ENCODE measurements around the gene TRPM3. TPM values are rescaled to one million over a fixed set of nuclear protein-coding genes. Genes with fewer than 3 reads are reported as not detected.

TRPM3 gene
- total and polyA plus RNA-seq, 2 of the 8 experiments (the other 6 are each of a cell fraction or from before 2014, with no cell fraction given) = 2.4 to 10.9 TPM

DNA sequence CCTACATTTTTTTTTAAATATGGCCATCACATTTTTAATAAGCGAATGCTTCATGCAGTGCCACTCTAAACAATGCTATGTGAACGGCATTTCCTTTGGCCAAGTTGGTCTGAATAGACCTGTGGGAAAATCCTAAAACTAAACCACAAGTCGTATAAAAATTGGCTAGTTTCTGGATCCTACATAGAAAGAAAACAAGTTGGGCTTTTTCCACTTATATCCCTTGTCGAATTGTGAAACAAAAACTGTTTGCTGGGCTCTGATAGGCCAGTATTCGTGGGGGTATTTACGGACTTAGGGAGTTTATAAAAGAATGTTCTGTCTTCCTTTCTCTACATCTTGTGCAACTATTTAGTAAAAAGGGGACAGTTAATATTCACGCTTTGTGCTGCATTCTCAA is 553.9 kb downstream of the TRPM3 start:
- no peak overlapping the region for H3K27ac ChIP-seq (ENCODE audit: low read depth, low read length)
- no peak overlapping the region for H4K91ac ChIP-seq (replicated peaks; ENCODE audit: insufficient read length, low read length)
- H3K4me3 ChIP-seq (ENCODE audit: extremely low read depth in 1 of 4, insufficient read depth in 2 of 4, low read depth in 3 of 4, low read length in 4 of 4) = no peak overlapping the region
- no peak overlapping the region for H2BK120ac ChIP-seq (replicated peaks; ENCODE audit: low read depth, low read length)
- H3K79me1 ChIP-seq (ENCODE audit: low read depth, low read length) = no peaks in the 10 kb centered on the region
- H3K36me3 ChIP-seq (ENCODE audit: control insufficient read depth in 2 of 4, insufficient read depth in 4 of 4, low read length in 3 of 4) = no peaks in the 10 kb centered on the region
- no peak overlapping the region for H3K18ac ChIP-seq (ENCODE audit: extremely low read depth, low read length)
- POLR2A ChIA-PET (ENCODE audit: partially characterized antibody) = interaction anchor here (1.1 kb wide), 1 partner anchor 128 kb away, joined by 4 read pairs; no protein-coding TSS in a partner anchor
- no peak overlapping the region for H3K4ac ChIP-seq (replicated peaks; ENCODE audit: insufficient read length, low read depth, low read length)
- H2BK5ac ChIP-seq (ENCODE audit: low read depth, low read length) = no peak overlapping the region
- H2BK20ac ChIP-seq (ENCODE audit: low read length) = no peak overlapping the region
- H4K8ac ChIP-seq (ENCODE audit: extremely low read depth, insufficient read depth, low read length) = no peak overlapping the region
- no peak overlapping the region for H2AFZ ChIP-seq (ENCODE audit: low read length)
- H2AK5ac ChIP-seq (ENCODE audit: low read depth, low read length) = no peak overlapping the region
- no peaks in the 10 kb centered on the region; a peak in 1 of 7 replicates for H3K27me3 ChIP-seq (replicated peaks in 1 of 4; ENCODE audit: control insufficient read depth in 3 of 4, extremely low read depth in 1 of 4, insufficient read depth in 3 of 4, low read length in 3 of 4)
- no peaks in the 10 kb centered on the region for H3K79me2 ChIP-seq (ENCODE audit: control insufficient read depth in 1 of 2, insufficient read depth in 2 of 2, low read length in 2 of 2)
- peaks cover 3 to 9% (median 7%) of the 10 kb centered on the region in 4 experiments; a peak in 6 of 7 replicates for H3K4me1 ChIP-seq (replicated peaks in 1 of 4; ENCODE audit: control insufficient read depth in 3 of 4, insufficient read depth in 4 of 4, low read length in 3 of 4)
- no peak overlapping the region for H3K4me2 ChIP-seq (ENCODE audit: insufficient read depth in 1 of 2, low read depth in 2 of 2, low read length in 2 of 2)
- CTCF ChIA-PET (ENCODE audit: partially characterized antibody) = interaction anchor here (0.6 kb wide), 1 partner anchor 338 kb away, joined by 3 read pairs; no protein-coding TSS in a partner anchor
- no peaks in the 10 kb centered on the region for H3K9me3 ChIP-seq (ENCODE audit: insufficient read depth in 2 of 2, low read depth in 1 of 2, low read length in 1 of 2)
- H4K20me1 ChIP-seq (replicated peaks in 1 of 2; ENCODE audit: control insufficient read depth in 1 of 2, insufficient read depth in 2 of 2, low read length in 2 of 2) = no peaks in the 10 kb centered on the region
- 83% methylated on average over 7 of the region's 7 CpGs; no CpG with 5 or more reads in 1 of the 2 experiments for WGBS, 2 experiments (ENCODE audit: extremely low coverage in 1 of 2, insufficient coverage in 1 of 2, insufficient read length in 1 of 2, insufficient replicate concordance in 2 of 2, low coverage in 1 of 2, low lambda C conversion rate in 2 of 2, missing lambda C conversion rate in 1 of 2)
- no peak overlapping the region for H4K5ac ChIP-seq (ENCODE audit: insufficient read length, low read depth, low read length)
- DNase-seq (ENCODE audit: low read depth in 1 of 2, low spot score in 2 of 2) (no peak), FAIRE-seq (no peak)
- no peak overlapping the region for H3K9ac ChIP-seq (replicated peaks in 1 of 4; ENCODE audit: extremely low read depth in 1 of 4, low read depth in 3 of 4, low read length in 3 of 4)
- H3K56ac ChIP-seq (replicated peaks; ENCODE audit: insufficient read length, low read depth, low read length) = no peak overlapping the region
- H3K23me2 ChIP-seq (ENCODE audit: low read depth, low read length) = no peaks in the 10 kb centered on the region; the same call in 1 of the 2 replicates
- TF ChIP-seq TBP (IDR thresholded peaks at IDR 0.05; ENCODE audit: low read depth, low read length) (no peak), CTBP2 (IDR thresholded peaks at IDR 0.05; ENCODE audit: borderline replicate concordance, insufficient read depth, insufficient read length, low read length) (no peak)
- no peak overlapping the region for H2BK15ac ChIP-seq (ENCODE audit: low read length)
- H3K14ac ChIP-seq (ENCODE audit: insufficient read length) = no peak overlapping the region
- no peak overlapping the region for H3K23ac ChIP-seq (ENCODE audit: insufficient read length)
- H2BK12ac ChIP-seq (ENCODE audit: low read depth, low read length) = no peak overlapping the region

Data from H1 (cell line).